Measurements from ENCODE around the gene EML6.

Gene EML6

GRCh38 chr2:54952425-54952824, 229.0 kb downstream of the EML6 start:
- no peak for DNase-seq

- DNase-seq, result no peak
Observed at GRCh38 chr2:54952978-54953456, 229.6 kb downstream of the EML6 start.

DNA sequence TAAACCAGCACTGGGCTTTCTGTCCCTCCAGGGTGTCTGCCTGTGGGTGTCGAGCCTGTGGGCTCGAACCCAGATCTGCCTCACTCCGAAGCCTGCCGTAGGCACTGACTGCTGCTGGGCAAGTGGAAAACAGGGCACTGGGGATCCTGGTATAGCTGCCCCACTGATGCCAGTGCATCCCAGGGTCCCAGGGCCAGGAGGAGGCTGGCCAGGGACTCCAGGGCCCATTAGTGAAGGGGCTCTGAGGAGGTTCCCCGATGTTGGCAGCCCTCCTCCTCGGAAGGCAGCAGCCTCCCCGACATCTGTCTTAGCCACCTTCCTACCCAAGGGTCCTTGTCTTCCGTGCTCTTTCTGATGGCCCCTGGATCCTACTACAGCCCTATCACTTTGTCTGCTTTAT, 230.7 kb downstream of the EML6 start:
- no peak for DNase-seq

- no peak for DNase-seq
Observed at GRCh38 chr2:54954705-54955357, 231.4 kb downstream of the EML6 start.

DNA sequence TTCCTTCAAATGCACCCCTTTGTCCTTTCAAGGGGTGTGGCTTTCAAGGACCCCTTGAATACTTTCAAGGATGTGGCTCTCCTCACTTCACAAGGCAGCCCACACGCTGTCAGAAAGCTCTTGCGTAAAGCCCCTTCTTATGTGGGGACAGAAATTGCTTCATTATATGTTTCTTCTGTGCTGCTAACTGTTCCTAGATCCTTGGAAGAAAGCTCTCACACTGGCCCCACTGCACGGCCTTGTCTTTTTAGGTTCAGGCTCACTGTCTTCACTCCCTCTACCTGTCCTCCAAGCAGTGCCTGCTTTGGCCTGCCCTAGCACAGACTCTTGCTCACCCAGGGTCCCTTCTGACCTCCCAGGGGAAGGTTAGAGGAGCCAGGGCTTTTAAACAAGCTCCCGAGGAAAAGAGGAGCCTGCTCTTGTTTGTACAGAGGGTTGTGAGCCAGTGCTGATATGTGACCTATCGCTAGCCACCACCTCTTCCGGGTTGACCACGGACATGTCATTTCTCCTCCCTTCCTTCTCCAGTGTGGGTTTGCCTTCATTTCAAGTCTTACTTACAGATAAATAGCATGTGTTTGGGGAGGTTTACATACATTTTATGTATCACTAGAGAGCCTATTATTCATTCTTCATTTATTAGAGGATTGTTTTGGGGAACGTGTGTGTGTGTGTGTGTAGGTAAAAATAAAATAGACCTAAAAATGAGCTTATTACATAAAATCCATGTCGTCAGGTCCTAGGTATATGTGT, 232.1 kb downstream of the EML6 start:
- DNase-seq, result no peak

DNA sequence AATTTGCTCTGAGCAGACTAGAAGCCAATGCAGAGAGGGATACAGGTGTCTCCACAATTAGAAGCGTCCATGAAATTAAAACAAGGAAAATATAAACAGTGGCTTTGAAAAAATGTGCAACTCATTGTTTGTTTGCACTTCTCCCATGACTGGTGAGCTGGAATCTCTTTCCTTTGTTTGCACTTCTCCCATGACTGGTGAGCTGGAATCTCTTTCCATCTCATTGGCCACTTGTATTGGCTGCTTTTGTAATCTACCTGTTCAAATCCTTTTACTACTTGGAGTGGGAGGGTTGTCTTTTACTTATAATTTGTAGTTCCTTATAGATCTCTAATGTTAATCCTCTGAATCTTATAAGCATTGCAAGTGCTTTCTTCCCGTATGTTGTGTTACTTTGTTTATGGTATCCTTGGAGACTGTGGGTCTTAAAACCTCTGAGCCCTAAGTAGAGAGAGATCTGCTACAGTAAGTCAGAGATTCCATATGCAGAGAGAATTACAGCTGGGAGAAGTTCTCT, 232.7 kb downstream of the EML6 start:
- no peak for DNase-seq

DNA sequence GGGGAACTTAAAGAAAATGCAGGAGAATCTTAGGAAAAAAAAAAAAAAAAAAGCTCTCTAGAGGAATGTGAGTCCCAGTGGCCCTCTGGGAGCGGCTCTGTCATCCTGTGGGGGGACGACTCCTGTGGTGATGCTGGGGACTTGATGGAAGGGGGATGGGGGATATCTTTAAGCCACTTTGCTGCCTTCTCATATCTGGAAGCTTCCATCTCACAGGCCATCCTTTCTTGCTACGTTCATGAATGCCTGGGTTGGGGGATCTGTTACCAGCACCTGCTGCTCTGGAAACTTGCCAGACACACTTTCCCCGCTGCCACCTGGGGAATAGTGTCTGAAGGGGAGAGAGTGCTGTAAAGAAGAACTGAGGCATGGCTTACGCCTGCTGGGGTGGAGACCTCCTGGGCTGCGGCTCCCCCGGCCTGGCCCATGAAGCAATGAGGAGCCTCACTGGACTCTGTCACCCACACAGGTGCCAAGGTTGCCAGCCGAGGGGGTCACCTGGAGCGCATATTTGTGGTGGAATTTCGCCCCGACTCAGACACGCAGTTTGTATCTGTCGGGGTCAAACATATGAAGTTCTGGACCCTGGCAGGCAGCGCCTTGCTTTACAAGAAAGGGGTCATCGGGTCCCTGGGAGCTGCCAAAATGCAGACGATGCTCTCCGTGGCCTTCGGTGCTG, 234.0 kb downstream of the EML6 start:
- peak in 1 of 2 experiments; percentile 30 for DNase-seq

DNA sequence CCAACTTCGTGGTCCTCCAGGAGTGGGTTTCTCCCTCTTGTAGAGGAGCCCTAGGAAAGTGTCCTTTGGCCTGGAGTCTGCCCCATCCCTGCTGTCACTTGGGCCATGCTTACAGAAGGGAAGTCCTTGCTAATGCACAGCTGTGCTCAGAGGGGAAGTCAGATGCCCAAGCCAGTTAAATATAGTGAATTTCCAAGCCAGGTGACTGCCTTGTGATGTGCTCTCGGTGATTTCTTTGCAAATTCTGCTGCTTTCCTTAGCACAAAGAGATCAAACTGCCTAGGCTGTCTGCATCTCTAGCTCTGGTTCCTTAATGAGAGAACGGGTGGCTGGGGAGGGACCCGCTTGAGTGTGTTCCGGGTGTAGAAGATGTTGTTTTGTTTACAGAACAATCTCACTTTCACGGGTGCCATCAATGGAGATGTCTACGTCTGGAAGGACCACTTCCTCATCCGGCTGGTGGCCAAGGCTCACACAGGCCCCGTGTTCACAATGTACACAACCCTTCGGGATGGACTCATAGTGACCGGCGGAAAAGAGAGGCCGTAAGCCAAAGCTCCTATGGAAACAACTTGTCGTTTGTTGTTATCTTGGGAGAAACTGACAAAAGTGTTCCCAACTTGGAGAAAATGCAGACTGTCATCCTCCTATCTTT, 235.4 kb downstream of the EML6 start:
- no peak for DNase-seq

DNA sequence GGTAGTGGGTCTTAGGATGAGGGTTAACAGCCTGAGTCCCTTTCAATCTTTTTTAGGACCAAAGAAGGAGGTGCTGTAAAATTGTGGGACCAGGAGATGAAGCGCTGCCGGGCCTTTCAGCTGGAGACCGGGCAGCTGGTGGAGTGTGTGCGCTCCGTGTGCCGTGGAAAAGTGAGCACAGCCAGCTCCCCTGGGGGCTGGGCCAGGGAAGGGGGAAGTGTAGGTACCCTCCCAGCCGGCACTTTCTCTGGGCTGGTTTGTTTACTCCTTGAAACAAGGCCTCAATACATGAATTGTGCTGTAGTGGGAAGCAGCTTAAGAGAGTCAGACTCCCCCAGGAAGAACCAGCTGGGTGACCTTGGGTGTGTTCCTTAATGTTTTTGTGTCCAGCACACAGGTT, 236.7 kb downstream of the EML6 start:
- no peak for DNase-seq

DNA sequence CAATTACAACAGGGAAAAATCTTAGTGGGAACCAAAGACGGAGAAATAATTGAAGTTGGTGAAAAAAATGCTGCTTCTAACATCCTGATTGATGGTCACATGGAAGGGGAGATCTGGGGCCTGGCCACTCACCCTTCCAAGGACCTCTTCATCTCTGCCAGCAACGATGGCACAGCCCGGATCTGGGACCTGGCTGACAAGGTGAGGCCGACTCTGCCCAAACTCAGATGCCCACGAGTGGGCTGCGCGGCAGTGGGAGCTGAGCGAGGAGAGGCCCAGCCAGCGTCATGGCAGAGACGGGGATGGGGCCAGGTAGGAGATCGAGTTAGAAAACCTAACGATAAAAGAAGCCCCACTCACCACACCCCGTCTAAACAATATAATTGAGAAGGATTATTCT, 239.0 kb downstream of the EML6 start:
- DNase-seq, result no peak

DNA sequence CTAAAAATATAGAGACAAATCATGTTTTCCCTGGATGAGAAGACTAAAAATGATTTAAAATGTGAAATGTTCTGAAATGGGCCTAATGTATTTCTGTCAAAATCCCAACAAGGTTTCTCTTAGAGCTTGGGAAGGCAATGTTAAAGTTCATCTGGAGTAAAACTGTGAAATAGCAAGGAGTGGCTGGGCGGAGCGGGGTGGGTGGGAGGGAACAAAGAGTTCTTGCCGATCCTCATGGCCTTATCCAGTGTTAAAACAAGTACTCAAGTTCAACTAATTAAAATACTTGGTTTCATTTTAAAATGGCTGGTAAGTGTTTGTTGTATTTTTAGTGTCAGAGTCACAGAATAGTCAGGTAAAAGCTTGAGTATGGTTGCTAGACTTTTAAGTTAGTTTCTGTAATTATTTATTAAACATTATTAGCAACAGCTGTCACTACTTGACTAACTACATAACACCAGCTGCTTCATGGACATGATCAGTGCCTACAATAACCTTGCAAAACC, 239.5 kb downstream of the EML6 start:
- DNase-seq, result no peak

DNA sequence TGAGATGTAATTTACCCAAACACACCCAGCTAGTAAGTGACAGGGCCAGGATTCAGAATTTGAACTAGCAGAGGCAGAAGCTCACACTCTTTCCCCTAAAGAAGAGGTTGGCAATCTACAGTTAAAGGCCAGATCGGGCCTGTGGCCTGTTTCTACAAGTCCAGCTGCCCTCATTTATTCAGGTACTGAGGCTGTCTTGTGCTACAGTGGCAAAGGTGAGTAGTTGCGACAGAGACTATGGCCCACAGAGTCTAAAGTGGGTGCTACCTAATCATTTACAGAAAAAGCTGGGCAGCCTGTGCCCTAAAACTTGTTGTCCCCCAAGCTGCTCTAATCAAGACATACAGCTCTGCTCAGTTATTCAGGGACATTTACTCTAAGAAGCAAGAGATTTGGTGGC, 240.0 kb downstream of the EML6 start:
- DNase-seq, result no peak

GRCh38 chr2:54964271-54964670, 240.8 kb downstream of the EML6 start:
- no peak for DNase-seq

DNA sequence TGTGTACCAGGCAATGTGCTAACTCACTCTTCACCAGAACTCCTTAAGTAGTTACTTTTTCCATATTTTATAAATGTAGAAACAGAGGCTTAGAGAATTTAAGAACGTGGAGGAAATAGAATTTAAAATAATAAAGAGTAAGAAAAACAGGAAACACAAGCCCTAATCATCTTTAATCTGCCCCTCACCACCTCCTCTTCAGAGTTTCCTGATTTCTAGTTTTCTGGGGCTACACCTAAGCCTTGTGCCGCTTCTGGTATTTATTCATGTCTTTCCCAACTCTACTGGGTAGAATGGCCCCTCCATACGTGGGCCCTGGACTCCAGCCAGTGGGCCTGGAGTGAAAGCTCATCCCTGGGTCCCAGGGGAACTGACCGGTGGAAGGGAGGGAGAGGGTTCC, 241.4 kb downstream of the EML6 start:
- no peak for DNase-seq

- DNase-seq, result no peak
Observed at GRCh38 chr2:54965425-54965824, 242.0 kb downstream of the EML6 start.

GRCh38 chr2:54966165-54966832, 242.8 kb downstream of the EML6 start:
- peak; percentile 38 to 53 for DNase-seq

DNA sequence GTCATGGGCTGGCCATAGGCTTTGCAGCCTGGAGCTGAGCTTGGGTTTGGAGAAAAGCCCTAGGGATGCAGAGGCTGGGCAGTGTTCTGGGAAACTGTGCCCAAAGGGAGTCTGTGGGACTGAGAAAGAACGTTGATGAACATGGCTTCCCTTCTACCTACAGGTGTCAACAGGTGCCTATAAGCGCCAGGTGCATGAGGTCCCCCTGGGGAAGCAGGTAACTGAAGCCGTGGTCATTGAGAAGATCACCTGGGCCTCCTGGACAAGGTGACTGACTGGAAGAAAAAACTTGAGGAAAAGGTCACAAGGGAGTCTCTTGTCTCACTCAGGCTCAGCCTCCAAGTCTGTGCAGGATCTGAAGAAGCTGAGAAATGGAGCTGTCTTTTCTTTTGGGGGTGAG, 243.4 kb downstream of the EML6 start:
- DNase-seq, result no peak

- DNase-seq, result no peak
Observed at GRCh38 chr2:54967269-54967668, 243.8 kb downstream of the EML6 start.

DNA sequence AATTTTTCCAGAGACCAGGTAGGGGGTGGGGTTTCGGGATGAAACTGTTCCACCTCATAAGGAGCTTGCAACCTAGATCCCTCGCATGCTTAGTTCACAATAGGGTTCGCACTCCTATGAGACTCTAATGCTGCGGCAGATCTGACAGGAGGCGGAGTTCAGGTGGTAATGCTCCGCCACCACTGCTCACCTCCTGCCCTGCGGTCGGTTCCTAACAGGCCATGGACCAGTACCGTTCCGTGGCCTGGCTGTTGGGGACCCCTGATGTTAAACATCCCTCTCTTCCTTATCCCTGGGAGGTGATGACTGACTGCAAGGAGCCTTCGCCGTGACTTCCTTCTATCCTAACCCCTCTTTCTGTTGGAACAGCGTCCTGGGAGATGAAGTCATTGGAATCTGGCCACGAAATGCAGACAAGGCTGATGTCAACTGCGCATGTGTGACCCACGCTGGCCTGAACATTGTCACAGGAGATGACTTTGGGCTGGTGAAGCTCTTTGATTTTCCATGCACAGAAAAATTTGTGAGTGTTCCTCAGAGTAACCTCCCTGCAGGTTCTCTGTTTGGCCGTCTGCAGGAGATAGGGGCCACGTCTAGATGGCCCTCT, 244.4 kb downstream of the EML6 start:
- no peak for DNase-seq

DNA sequence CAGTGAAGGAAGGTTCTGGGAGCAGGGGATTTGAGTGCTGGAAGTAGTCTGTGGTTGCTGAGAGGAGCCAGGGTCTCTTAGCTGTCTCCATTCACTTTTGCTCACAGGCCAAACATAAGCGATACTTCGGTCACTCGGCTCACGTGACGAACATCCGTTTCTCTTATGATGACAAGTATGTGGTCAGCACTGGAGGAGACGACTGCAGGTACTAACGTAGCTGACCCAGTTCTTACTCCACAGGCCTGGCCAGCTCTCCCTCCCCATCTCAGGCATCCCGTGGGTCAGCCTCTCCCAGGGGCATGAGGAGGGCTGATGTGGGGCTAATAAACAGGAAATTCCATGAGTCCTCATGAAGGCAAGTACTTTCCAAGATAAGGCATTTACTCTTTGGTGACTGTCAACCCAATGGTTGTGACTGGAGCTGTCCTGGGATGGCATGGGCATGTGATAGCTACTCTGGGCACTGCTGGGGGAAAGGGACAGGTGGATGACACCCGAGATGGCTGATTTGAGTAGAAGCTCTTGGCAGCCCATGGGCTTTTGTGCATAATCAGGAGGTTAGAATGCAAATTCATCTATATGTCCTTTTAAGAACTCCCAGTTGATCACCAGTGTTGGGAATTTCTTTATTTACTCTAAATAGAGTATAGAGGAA, 245.2 kb downstream of the EML6 start:
- DNase-seq, result no peak

GRCh38 chr2:54969295-54969939, 246.0 kb downstream of the EML6 start:
- DNase-seq, result no peak

Measured in NCI-H2081 (cell line).